Thoracic aorta (tissue), 2 donors: ENCODE results near the gene CDC42BPG. TPM values are rescaled to one million over a fixed set of nuclear protein-coding genes. Genes with fewer than 3 reads are reported as not detected.
A peak's percentile ranks its signal among the peaks of the same experiment; 100 is the strongest.

Source experiments
- ATAC-seq: fragments of 150-250 bp; one replicate; pipeline ENCODE4 v1.8.0; 2017; ENCODE audit warnings: low read depth; ENCODE audit not compliant: insufficient number of reproducible peaks, low FRiP score
- DNase-seq: peaks from one replicate; pipeline ENCODE4 v3.0.0-alpha.2; 2020; ENCODE audit warnings: low spot score
- H3K27ac ChIP-seq, 2 donors: fragments of 200-600 bp; sonication (generic); 1 replicate in 1 of 2; 2 replicates in 1 of 2; pipeline ENCODE4 v1.5.1; 2016; ENCODE audit warnings: mild to moderate bottlenecking in 2 of 2, moderate library complexity in 2 of 2
- H3K27me3 ChIP-seq: fragments of 200-600 bp; sonication (generic); replicated peaks from 2 replicates; pipeline ENCODE4 v1.6.0; 2016; ENCODE audit warnings: mild to moderate bottlenecking; ENCODE audit not compliant: insufficient read depth
- H3K36me3 ChIP-seq: fragments of 200-600 bp; sonication (generic); one replicate; pipeline ENCODE4 v1.5.1; 2016
- H3K4me1 ChIP-seq, 2 donors: fragments of 200-600 bp; sonication (generic); 1 replicate in 1 of 2; 2 replicates in 1 of 2; pipeline versions ENCODE4 v1.5.1 to v1.6.0; 2016; ENCODE audit warnings: low read depth in 2 of 2, mild to moderate bottlenecking in 1 of 2; ENCODE audit not compliant: control insufficient read depth in 1 of 2
- H3K4me3 ChIP-seq: fragments of 200-600 bp; sonication (generic); 2 replicates; pipeline ENCODE4 v1.5.1; 2016; ENCODE audit warnings: mild to moderate bottlenecking
- H3K9me3 ChIP-seq: fragments of 200-600 bp; sonication (generic); 2 replicates; pipeline ENCODE4 v1.5.1; 2016
- CTCF ChIP-seq: fragments of 200-600 bp; sonication (generic); IDR thresholded peaks from one replicate; pipeline ENCODE4 v1.5.1; 2019; ENCODE audit warnings: antibody characterized with exemption
- total RNA-seq, 2 donors: library from RNA; depleted of rRNA; stranded (reverse); fragments of >200 nt; gene quantifications; one replicate each; pipeline versions ENCODE4 v1.1.0 to v1.2.3, GENCODE V29; 2016

CDC42BPG gene
- total RNA-seq, 2 donors from 2014 or later, result 0.68 to 1.2 TPM

GRCh38 chr11:64870176-64870892 is 25.9 kb upstream of the CDC42BPG start:
- Histone ChIP-seq H3K9me3 (no peaks in the 10 kb centered on the region), H3K4me3 (peak overlapping the region; percentile 51), H3K36me3 (peaks cover 12% of the 10 kb centered on the region), H3K27ac (peak overlapping the region; percentile 86 to 98), H3K4me1 (peaks cover 68 to 98% of the 10 kb centered on the region in 2 donors), H3K27me3 (no peaks in the 10 kb centered on the region)
- no peak for DNase-seq
- peak; percentile 19 for ATAC-seq
- no peak for TF ChIP-seq CTCF

- H3K4me1 ChIP-seq, result peaks cover 74 to 98% of the 10 kb centered on the region in 2 donors
- H3K36me3 ChIP-seq, result peaks cover 12% of the 10 kb centered on the region
- no peak for ATAC-seq
- TF ChIP-seq CTCF, result peak; percentile 21
- DNase-seq, result no peak
- H3K27me3 ChIP-seq, result no peaks in the 10 kb centered on the region
- no peaks in the 10 kb centered on the region for H3K9me3 ChIP-seq
- H3K27ac ChIP-seq, result peak overlapping the region; percentile 86 to 98
- H3K4me3 ChIP-seq, result peak overlapping the region; percentile 51
Measured at GRCh38 chr11:64869571-64870175, 25.2 kb upstream of the CDC42BPG start.

- TF ChIP-seq CTCF, result no peak
- Histone ChIP-seq H3K9me3 (no peaks in the 10 kb centered on the region), H3K36me3 (peaks cover 12% of the 10 kb centered on the region), H3K4me3 (peak overlapping the region; percentile 51), H3K27me3 (no peaks in the 10 kb centered on the region), H3K27ac (peak overlapping the region; percentile 86 to 98), H3K4me1 (peaks cover 73 to 97% of the 10 kb centered on the region in 2 donors)
- DNase-seq (no peak), ATAC-seq (no peak)
Measured at GRCh38 chr11:64868904-64869570, 24.6 kb upstream of the CDC42BPG start.

- ATAC-seq, result no peak
- no peaks in the 10 kb centered on the region for H3K9me3 ChIP-seq
- peaks cover 80 to 99% of the 10 kb centered on the region in 2 donors for H3K4me1 ChIP-seq
- no peak overlapping the region for H3K4me3 ChIP-seq
- H3K36me3 ChIP-seq, result peaks cover 7% of the 10 kb centered on the region
- no peaks in the 10 kb centered on the region for H3K27me3 ChIP-seq
- TF ChIP-seq CTCF, result no peak
- H3K27ac ChIP-seq, result peak overlapping the region; percentile 86 to 98
- DNase-seq, result no peak
Measured at GRCh38 chr11:64867748-64868462, 23.5 kb upstream of the CDC42BPG start.

- Histone ChIP-seq H3K4me3 (peak overlapping the region; percentile 66), H3K4me1 (peaks cover 80 to 96% of the 10 kb centered on the region in 2 donors), H3K27ac (peak overlapping the region; percentile 97 to 98), H3K9me3 (no peaks in the 10 kb centered on the region), H3K27me3 (no peaks in the 10 kb centered on the region), H3K36me3 (peaks cover 3% of the 10 kb centered on the region)
- TF ChIP-seq CTCF, result no peak
- ATAC-seq (no peak), DNase-seq (no peak)
Measured at GRCh38 chr11:64866173-64866491, 21.7 kb upstream of the CDC42BPG start.
